ENCODE results near the gene EGFLAM. TPM values are rescaled to one million over a fixed set of nuclear protein-coding genes. Genes with fewer than 3 reads are reported as not detected.

EGFLAM gene
- total RNA-seq, 1 experiment from 2014 or later, result 0.33 TPM

DNA sequence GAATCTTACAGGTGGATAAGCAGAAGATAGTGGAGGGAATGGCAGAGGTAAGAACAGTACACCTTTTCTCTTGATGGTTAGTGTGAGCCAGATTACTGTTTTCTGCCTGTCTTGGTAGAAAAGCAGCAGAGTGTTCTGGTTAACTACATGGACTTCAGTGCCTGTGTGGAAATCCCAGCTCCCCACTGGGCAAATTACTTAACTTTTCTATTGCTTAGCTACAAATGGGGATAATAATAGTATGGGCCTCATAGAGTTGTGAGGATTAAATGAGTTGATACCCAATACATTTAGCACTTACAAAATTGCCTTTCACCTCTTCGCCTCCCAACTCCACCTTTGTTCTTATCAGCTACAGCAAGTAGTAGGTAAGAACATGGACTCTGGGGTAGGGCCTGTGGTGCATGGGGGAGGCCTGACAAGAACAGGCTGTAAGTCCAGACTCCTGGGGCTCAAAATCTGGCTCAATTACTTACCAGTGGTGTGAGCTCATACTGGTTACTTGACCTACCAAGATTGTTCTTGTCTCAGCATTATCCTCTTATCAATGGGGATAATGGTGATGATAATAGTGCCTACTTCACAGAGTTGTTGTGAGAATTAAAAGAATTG, 173.0 kb downstream of the EGFLAM start:
- H2BK15ac ChIP-seq (ENCODE audit: low read depth, low read length), result no peak overlapping the region
- no peak overlapping the region for H2AK5ac ChIP-seq (ENCODE audit: insufficient read length, low read length)
- no peak overlapping the region for H2BK20ac ChIP-seq (ENCODE audit: low read depth, low read length, poor library complexity, severe bottlenecking)
- no peak overlapping the region for H2BK12ac ChIP-seq (ENCODE audit: insufficient read length, low read depth, low read length)
- no peak overlapping the region for H2AFZ ChIP-seq (ENCODE audit: low read length)
- Mint-ChIP-seq H3K4me3 (no peak overlapping the region), H3K9me3 (no peaks in the 10 kb centered on the region), H3K27me3 (ENCODE audit: low read depth) (no peaks in the 10 kb centered on the region; the same call in 1 of the 2 replicates), H3K4me1 (peaks cover 5 to 23% of the 10 kb centered on the region in 2 experiments; a peak in 2 of 4 replicates), H3K36me3 (ENCODE audit: insufficient read depth in 1 of 3, low read depth in 3 of 3) (no peaks in the 10 kb centered on the region), H3K27ac (no peak overlapping the region)
- H4K20me1 ChIP-seq (ENCODE audit: control insufficient read depth, insufficient read depth, insufficient read length), result no peaks in the 10 kb centered on the region
- H3K79me1 ChIP-seq (ENCODE audit: insufficient read depth, low read depth, low read length, poor library complexity, severe bottlenecking), result no peaks in the 10 kb centered on the region
- H2BK5ac ChIP-seq (ENCODE audit: insufficient read length, low read length), result no peak overlapping the region
- no peaks in the 10 kb centered on the region for H3K27me3 ChIP-seq (ENCODE audit: insufficient read depth, low read length)
- H3K18ac ChIP-seq (ENCODE audit: insufficient read length, low read depth, low read length), result no peak overlapping the region
- no peak overlapping the region for H2BK120ac ChIP-seq (ENCODE audit: low read depth, low read length, poor library complexity, severe bottlenecking)
- no peak overlapping the region for H3T11ph ChIP-seq (ENCODE audit: low read length)
- no peak overlapping the region for H3K23ac ChIP-seq (ENCODE audit: insufficient read length, low read depth, low read length)
- H3K9ac ChIP-seq (ENCODE audit: extremely low read depth, insufficient read length, low read length), result no peak overlapping the region
- H3K4ac ChIP-seq (ENCODE audit: low read depth, low read length), result no peak overlapping the region
- no peaks in the 10 kb centered on the region for H3K9me3 ChIP-seq (ENCODE audit: control insufficient read depth, low read depth, low read length)
- no peak for DNase-seq
- H4K5ac ChIP-seq (ENCODE audit: insufficient read length, low read depth, low read length), result no peak overlapping the region
- WGBS (ENCODE audit: extremely low coverage, insufficient read length, low lambda C conversion rate), result no CpG with 5 or more reads among the region's 1 CpG
- no peaks in the 10 kb centered on the region for H3K23me2 ChIP-seq (ENCODE audit: insufficient read length, low read depth, low read length, poor library complexity, severe bottlenecking)
- H3K27ac ChIP-seq (ENCODE audit: insufficient read length, low read depth, low read length), result no peak overlapping the region
- H3K79me2 ChIP-seq (ENCODE audit: insufficient read depth, low read length), result no peaks in the 10 kb centered on the region
- H4K91ac ChIP-seq (ENCODE audit: insufficient read length, low read depth, low read length), result no peak overlapping the region
- no peak overlapping the region for H3K56ac ChIP-seq (ENCODE audit: insufficient read length, low read depth, low read length)
- H4K8ac ChIP-seq (replicated peaks; ENCODE audit: insufficient read length, low read depth, low read length), result no peak overlapping the region
- no peak overlapping the region for H3K4me2 ChIP-seq (ENCODE audit: insufficient read depth, insufficient read length, low read length)
- TF ChIP-seq, protein P1, sequence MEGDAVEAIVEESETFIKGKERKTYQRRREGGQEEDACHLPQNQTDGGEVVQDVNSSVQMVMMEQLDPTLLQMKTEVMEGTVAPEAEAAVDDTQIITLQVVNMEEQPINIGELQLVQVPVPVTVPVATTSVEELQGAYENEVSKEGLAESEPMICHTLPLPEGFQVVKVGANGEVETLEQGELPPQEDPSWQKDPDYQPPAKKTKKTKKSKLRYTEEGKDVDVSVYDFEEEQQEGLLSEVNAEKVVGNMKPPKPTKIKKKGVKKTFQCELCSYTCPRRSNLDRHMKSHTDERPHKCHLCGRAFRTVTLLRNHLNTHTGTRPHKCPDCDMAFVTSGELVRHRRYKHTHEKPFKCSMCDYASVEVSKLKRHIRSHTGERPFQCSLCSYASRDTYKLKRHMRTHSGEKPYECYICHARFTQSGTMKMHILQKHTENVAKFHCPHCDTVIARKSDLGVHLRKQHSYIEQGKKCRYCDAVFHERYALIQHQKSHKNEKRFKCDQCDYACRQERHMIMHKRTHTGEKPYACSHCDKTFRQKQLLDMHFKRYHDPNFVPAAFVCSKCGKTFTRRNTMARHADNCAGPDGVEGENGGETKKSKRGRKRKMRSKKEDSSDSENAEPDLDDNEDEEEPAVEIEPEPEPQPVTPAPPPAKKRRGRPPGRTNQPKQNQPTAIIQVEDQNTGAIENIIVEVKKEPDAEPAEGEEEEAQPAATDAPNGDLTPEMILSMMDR (conservative IDR thresholded peaks at IDR 0.05), result no peak
- no peaks in the 10 kb centered on the region; the same call in 1 of the 2 replicates for H3K4me1 ChIP-seq (ENCODE audit: insufficient read depth, low read length)
- H3K14ac ChIP-seq (ENCODE audit: insufficient read depth, low read length), result no peak overlapping the region
